ENCODE results near the gene AFDN.

Gene AFDN, protein sequence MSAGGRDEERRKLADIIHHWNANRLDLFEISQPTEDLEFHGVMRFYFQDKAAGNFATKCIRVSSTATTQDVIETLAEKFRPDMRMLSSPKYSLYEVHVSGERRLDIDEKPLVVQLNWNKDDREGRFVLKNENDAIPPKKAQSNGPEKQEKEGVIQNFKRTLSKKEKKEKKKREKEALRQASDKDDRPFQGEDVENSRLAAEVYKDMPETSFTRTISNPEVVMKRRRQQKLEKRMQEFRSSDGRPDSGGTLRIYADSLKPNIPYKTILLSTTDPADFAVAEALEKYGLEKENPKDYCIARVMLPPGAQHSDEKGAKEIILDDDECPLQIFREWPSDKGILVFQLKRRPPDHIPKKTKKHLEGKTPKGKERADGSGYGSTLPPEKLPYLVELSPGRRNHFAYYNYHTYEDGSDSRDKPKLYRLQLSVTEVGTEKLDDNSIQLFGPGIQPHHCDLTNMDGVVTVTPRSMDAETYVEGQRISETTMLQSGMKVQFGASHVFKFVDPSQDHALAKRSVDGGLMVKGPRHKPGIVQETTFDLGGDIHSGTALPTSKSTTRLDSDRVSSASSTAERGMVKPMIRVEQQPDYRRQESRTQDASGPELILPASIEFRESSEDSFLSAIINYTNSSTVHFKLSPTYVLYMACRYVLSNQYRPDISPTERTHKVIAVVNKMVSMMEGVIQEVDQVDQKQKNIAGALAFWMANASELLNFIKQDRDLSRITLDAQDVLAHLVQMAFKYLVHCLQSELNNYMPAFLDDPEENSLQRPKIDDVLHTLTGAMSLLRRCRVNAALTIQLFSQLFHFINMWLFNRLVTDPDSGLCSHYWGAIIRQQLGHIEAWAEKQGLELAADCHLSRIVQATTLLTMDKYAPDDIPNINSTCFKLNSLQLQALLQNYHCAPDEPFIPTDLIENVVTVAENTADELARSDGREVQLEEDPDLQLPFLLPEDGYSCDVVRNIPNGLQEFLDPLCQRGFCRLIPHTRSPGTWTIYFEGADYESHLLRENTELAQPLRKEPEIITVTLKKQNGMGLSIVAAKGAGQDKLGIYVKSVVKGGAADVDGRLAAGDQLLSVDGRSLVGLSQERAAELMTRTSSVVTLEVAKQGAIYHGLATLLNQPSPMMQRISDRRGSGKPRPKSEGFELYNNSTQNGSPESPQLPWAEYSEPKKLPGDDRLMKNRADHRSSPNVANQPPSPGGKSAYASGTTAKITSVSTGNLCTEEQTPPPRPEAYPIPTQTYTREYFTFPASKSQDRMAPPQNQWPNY (N-terminal part only)

DNA sequence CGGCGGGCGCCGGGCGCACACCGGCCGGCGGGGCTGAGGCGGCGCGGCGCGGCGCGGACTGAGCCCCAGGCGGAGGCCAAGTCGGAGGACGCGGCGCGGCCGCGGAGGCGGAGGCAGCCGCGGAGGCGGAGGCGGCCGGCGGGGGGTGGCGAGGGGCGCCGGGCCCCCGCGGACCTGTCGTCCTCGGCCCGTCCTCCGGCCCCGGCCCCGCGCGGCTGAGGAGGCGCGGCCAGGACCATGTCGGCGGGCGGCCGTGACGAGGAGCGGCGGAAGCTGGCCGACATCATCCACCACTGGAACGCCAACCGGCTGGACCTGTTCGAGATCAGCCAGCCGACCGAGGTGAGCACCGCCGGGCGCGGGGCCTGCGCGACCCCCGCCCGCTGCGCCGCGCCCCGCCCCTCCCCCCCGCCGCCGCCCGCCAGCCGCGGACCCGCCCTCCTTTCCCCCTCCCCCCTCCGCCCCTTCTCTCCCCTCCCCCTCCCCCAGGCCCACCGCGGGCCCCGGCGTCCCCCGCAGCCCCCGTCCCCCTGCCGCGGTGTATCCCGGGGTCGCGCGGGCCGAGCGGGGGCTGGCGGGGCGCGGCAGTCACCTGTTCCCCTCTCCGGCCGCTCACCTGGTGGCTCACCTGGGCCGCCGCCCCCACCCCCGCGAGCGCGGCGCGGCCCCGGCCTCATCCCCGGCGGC lies at the start of gene AFDN:
AFDN (plus strand) TSS at position 16 of the 687 bp plus-strand sequence; CDS start at position 238, 222 bp downstream.
- DNase-seq = no peak

DNA sequence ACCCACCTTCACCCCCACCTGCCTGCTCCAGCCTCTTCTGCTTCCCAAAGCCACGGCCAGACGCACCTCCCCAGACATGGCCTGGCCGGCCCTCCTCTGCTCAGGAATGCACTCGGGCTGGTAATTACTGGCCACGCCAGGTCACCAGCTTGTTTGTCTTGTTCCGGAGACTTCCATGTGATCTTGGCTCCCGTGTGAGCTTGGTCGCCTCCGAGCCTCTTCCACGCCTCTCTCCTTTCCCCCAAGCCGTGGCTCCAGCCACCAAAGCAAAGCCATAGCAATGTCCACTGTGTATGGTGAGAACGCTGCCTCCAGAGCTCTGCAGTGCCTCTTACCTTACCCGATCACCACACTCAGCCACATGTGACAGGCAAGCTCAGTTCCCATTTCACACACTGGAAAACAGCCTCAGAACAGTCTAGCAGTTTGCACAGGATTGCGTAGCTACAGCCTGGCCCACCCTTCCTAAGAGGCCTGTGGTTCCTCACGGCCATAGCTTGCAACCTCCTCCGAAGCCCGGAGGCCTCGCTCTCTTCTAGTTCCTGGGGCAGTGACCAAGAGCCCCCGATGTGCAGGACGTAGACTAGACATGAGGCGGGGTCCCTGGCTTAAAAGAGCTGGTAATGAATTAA lies 48.1 kb upstream of the AFDN start:
- DNase-seq = no peak

DNA sequence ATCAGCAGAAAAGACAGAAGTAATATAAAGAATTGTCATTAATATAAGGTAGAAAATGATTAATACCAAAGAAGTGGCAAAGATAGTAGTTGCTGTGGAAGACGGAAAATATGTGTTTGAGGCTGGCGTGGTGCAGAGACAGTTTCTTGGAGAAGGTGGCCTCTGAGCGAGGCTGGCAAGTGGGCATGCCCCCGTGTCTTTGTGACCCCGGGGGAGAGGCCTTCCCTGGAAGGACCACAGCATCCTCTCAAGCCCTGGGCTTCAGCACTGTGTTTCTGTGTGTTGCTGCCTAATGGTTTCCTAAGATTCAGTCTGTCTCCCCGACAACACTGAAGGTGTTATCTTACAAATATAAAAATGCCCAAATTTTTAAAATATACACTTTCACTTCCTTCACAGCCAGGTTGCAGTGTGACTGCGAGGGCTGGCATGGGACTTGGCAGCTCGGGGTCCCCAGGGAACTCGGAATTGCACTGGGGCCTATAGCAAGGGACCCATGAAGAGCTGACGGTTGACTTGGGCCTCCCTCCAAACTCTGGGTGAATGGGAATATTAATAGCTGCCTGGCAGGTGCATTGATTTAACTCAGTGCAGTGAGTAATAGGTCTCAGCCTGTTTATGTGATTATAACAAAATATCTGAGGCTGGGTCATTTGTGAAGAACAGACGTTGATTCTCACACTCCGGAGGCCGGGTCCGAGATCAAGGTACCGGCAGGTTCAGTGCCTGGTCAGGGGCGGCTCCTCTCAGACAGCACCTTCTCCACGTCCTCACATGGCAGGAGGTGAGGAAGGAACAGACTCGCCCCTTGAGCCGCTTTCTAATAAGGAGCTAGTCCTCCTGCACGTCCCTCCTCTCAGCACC lies 47.4 kb upstream of the AFDN start:
- DNase-seq = no peak

DNA sequence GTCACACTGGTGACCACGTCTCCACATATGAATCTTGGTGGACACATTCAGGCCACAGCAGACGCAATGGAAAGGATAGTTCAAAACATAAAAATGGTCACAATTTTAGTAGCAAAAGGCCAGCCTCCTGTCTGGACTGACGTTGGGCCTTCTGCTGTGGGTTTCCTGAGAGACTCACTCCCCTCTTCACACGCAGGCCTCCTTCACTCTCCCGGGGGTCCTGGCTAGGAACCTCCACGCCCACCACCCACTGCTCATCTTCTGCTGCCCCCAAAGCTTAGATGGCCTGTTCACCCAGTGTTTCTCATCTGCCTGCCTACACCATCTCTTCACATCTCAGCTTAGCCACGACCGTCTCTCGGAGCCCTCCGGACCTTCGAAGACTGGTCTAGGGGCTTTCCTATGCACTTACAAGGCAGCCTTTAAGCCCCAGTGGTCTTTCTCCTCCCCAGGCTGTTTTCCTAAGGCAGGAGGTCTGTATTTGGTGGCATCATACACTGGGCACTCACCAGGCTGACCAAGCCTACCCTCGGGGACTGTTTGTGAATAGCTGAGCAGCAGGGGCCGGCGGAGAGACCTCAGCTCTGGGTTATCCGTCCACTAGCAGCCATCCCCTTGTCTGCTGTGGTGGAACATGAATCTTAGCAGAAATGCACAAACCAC lies 46.6 kb upstream of the AFDN start:
- no peak for DNase-seq

DNA sequence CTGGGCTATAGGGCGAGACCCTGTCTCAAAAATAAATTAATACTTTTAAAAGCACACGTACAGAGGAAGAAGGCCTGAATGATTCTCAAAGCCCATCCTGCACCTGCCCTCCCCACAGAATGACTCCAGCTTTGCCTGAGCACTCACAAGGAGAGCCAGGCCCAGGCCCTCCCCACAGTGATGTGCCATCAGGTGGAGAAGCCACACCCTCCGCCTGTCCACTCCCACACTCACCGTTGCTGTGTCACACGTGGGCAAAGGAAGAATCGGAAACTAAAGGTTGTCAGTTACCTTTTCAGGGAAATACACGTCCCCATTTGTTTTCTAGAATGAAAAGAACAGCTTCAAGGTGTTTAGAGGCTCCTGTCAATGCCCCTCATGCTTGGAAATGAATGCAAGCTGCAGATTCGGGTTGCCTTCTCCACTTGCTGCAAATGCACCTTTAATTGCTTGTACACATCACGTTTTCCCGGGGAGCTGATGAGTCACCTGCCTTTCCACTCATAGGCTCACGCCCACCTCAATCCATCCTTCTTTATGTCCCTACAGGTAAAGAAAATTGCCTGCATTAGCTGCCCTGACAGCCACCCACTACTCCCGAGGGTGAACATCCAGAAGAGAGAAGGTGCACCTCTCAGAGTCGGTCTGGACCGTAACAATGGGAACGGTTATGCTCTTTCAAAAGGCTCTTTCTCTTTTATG lies 45.5 kb upstream of the AFDN start:
- DNase-seq = no peak

DNA sequence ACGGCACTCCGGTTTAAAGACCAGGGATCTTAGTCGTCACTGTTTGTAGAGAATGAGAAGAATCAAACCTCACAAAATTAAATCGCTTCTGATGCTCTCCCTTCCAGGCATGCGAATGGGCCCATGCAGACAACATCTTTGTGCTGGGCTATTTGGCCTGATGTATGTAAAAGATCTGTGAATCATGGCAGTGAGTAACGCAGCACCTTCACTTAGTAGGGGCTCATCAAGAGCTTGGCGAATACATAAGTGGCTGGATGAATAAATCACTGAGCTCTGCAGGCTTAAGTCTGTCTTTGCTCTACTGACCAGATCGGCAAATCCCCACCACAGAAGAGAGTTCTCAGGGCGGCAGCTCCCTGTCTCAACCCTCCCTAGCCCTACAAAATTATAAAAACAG lies 44.8 kb upstream of the AFDN start:
- no peak for DNase-seq

DNA sequence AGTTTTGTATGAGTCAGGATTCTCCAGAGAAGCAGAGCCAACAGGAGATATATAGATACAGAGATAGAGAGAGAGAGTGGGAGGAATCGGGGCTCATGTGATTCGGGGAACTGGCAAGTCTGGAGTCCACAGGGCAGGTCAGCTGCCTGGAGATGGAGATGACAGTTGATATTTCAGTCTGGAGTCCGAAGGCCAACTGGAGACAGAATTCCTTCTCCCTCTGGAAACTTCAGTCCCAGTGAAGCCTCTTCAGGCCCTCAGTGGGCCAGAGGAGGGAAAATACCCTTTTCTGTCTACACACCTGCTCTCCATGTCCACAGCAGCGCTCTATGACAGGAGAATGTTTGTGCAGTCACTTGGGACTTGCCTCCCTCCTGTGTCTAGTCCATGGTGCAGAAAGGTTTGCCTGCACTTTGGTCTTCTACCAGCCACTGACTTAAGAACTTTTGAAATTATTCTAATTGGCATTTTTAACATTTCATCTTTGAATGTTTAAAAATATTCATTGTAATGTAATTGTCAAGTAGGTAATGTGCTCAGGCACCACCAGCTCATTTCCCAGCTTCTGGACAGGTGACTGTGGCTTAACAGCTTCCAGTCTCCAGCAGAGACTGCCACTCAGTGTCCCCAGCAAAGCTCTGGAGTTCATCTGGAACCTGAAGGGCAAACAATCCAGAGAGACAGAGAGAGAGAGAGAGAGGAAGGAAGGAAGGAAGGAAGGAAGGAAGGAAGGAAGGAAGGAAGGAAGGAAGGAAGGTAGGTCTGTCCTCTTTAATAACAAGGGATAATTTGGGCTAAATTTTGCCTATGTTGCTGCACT lies 43.8 kb upstream of the AFDN start:
- DNase-seq = no peak

DNA sequence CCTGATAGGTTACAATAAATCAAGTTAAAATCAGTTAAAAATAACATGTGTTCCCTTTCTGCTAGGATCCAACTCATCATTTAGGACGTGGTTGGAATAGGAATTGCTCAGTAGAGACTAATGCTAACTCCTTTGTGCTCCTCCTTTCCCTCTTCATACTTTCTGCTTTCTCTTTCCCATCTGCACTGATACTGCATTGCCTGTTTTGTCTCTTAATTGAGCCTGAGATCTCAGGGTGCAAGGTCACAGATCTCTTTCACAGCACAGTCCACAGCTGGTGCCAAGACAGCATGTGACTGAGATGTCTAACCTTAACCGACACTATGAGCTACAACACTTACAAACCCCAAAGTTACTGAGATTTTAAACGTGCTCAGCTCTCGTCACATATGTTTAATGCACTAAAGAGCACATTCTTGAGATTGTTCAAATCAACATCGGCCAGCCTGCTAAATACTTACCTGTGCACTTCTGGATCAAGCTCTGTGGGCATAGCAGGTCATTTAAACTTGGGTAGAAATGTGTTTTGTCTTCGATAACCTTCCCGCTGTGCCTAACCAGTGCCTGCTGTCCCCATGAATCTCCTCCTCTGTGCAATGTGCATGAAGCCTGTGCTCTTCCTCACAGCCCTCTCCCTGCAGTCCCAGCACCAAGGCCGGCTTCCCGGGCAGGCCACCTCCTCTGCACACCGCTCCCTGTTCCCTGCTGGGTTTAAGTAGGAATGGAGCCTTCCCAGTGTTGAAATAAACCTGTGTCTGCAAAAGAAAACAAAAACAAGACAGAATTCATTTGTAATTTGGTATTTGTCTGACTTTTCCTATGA lies 39.6 kb upstream of the AFDN start:
- DNase-seq = no peak

DNA sequence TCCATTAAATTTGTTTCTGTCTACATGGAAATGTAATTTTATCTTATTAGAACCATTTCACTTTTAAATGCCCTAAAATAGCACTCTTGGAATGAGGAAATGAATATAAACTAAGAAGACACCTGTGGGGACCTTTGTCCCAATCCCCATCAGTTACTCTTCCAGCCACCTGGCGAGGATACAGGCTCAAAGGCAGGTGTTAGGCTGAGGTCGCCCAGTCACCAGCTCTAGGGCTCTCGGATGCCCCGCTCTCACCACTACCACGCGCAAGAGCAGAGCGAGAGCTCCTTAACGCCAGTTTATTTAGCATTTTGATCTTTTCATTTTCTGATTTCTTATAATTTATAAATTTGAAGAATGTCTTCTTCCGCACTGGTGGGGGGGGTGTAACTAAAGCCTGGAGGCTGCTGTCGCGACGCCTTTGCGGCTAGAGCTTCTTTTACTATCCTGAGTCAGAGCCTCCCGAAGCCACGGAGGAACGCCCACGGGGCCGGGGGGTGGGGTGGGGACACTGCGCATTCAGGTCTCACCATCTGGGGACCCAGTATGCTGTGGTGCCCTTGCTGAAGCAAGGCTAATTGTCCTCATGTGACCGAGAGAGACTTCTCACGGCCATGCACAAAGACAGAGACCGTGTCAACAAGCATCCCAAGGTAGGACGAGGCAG lies 38.7 kb upstream of the AFDN start:
- no peak for DNase-seq

DNA sequence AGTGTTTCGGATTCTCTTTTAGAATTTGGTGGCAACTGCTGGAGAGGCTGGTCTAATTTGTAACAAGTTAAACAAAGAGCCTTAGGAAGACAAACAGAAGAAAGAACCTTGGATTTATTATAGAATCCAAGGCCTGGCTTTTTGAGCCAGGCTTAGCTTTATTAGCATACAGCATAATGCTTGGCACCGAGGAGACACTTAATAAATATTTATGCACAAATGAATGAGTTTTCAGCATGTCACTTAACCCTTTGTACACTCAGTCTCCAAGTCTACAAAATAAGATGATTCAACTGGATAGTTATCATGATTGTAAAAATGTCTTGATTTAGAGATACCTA lies 38.2 kb upstream of the AFDN start:
- no peak for DNase-seq

DNA sequence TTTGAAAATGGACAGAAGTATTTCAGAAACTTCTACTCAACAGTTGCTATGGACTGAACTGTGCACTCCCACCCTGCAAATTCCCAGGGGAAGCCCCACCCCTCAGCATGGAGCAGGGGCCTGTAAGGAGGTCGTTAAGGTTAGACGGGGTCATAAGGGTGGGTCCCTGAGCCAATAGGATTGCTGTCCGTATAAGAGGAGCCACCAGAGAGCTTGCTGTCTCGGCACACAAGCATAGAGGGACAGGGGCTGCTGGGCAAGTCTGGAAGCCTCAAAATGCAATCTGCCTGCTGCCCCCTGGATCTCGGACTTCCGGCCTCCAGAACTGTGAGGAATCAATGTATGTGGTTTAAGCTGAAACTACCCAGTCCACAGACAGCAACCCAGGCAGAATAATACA lies 37.4 kb upstream of the AFDN start:
- DNase-seq = no peak

DNA sequence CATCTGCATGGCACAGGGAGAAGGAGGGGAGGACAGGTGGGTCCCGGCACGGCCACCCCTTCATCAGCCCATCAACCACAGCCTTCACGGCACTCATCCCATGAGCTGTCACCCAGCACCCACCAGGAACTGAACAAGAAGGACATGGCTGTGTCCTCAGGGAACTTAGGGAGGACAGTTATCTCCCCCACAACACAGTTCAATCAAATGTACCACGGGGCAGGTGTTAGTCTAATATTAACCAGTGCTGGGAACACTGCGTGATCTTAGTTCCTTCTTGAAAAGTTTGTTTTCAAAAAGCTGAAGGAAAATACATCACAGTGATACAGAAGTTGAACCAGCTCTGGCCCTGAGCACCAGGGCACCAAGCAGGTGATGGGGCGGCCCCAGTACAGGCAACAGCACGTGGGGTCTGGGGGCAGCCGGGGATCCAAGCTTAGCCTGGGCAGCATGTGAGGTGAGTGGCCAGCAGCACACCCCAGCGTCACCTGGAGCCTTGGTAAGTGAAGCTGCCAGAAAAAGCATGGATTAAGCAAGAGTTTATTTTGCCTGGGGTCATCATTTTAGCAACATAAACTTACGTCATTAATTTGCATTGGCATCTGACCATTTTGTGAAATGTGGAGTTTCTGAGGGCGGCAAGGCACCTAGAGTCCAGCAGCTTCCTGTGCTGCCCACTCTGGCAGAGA lies 35.5 kb upstream of the AFDN start:
- DNase-seq = no peak

DNA sequence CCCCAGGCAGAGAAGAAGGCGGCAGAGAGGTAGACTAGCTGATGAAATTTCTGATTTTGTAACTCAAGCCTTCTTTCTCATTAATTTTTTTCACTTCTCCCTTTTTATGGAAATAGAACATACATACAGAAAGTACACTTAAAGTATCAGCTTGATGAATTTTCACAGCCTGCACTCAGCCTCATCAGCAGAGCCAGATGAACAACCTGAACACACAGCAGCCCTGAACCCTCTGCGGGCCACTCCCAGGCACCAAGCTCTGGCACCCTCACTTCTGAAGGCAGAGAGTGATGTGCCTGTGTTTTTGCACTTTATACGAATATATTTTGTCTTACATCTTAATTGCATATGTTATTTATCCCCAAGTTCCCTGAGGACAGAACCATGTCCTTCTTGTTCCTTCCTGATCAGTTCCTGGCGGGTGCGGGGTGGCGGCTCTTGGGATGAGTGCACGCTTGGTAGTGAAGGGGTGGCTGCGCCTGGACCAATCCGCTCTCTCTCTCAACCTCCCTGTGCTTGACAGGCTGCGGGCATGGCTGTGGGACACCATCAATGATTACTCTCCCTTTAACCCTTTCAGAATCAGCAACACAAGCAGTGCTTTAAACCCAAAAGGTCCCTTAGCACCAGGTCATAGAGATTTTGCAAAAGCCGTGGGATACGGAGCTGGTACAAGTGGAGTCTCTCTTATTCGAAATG lies 34.8 kb upstream of the AFDN start:
- no peak for DNase-seq

DNA sequence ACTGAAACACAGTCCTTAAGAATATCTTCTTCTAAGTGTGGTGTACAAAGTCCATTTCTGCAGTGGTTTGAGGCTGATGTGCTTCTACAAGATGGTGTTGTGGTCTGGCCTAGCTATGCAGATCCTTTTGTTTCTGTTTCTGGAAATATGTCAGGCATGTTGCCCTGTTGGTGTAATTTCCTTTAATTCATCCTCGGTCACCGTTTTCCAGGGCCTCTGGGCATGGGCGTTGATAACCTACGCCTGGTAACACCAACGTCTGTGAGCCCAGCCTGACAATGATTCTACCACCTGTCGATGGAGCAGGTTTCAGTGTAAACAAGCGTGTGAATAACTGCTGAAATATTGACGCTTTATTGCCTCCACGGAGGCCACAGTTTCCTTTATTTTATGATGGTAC lies 33.3 kb upstream of the AFDN start:
- no peak for DNase-seq

DNA sequence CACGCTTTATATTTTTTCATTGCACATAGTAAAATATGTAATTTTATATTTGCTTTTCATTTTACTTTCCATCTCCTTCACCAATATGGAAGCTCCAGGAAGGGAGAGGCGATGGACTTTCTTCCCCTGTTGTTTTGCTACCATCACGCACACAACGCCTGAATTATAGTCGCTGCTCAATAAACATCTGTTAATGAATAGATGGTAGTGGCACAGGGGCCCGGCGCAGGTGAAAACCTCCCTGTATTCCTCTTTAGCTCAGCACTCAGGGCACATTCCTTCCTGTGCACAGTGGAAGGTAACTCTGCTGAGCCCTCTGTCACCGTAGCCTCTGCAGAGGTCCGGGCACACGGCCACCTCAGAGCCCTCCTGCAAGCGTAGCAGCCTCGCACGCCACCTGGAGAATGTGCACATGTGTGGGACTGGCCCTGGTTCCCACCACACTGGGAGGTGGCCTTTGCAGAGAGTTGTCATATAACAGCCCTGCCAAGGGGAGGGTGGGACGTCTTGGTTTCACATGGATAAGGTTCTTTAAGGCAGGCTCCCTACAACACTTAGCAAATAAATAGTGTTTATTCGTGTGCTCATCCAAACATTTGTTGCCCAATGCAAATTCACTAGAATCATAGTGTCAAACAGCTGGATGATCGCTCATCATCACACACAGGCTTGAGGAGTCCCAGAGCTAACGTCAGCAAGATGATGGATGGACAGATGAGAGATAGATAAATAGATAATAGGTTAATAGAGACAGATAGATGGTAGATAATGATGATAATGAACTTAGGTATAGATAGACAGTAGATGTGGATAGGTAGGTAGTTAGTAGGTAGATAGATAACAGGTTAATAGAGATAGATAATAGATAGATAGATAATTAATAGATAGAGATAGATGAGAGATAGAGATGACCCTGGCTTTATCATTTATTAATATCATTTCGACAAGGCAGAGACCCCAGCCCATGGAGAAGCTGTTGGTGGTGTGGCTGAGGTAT lies 32.3 kb upstream of the AFDN start:
- DNase-seq = no peak

Data from GOT3 (cell line).